Psoas muscle (tissue), 8 donors: Measurements from ENCODE around the gene FRAS1. TPM values are rescaled to one million over a fixed set of nuclear protein-coding genes. Genes with fewer than 3 reads are reported as not detected.

Experiments
- ATAC-seq, 4 donors: fragments of 200-7000 bp; cut with Tn5 transposase; one replicate each; pipeline ENCODE4 v1.9.1; 2020; ENCODE audit warnings: moderate library complexity in 3 of 4, mild to moderate bottlenecking in 2 of 4
- DNase-seq, 2 donors: peaks; one replicate each; pipeline ENCODE4 v3.0.0-alpha.2; 2020
- H3K27ac ChIP-seq: fragments of 200-600 bp; one replicate; pipeline ENCODE4 v1.8.0; 2022
- H3K27me3 ChIP-seq, 3 donors: fragments of 200-600 bp in 1 of 3; one replicate each; pipeline versions ENCODE4 v1.6.1 to v1.8.0; 2013 to 2022; ENCODE audit warnings: low read length in 2 of 3, mild to moderate bottlenecking in 2 of 3, moderate library complexity in 1 of 3; ENCODE audit not compliant: insufficient read depth in 3 of 3
- H3K36me3 ChIP-seq, 2 donors: fragments of 200-600 bp in 1 of 2; one replicate each; pipeline versions ENCODE4 v1.6.1 to v1.8.0; 2013 to 2022; ENCODE audit warnings: low read depth in 1 of 2, mild to moderate bottlenecking in 1 of 2, moderate library complexity in 1 of 2; ENCODE audit not compliant: insufficient read depth in 1 of 2
- H3K4me1 ChIP-seq: fragments of 200-600 bp; one replicate; pipeline ENCODE4 v1.8.0; 2022
- H3K4me3 ChIP-seq: fragments of 200-600 bp; one replicate; pipeline ENCODE4 v1.8.0; 2022; ENCODE audit warnings: mild to moderate bottlenecking
- H3K9me3 ChIP-seq: fragments of 200-600 bp; one replicate; pipeline ENCODE4 v1.8.0; 2022
- WGBS, 3 donors: extraction: QIAGEN DNeasy Blood & Tissue Kit; methylation state at CpG; one replicate each; pipeline versions ENCODE4 v1.1.6 to v1.1.7; 2013; 5-methylcytosine and 5-hydroxymethylcytosine counted together
- intact Hi-C, 2 donors: fragments of 100-400 bp; cut with DNase I; formaldehyde crosslinking; loops; one replicate each; pipeline versions ENCODE4 v1.11.0 to v1.14.2; 2022
- polyA plus RNA-seq, 3 donors: library from polyadenylated mRNA; stranded (reverse); fragments of 200-250 nt; gene quantifications; one replicate each; pipeline ENCODE4 v1.2.3, GENCODE V29; 2013
- total RNA-seq, 4 donors: library from RNA; stranded (reverse); fragmentation: NEBNext Ultra II Directional in 2 of 4; extraction: Animal tissue kit (Norgen Biotek cat#: 25700) in 2 of 4; gene quantifications; one replicate each; pipeline versions ENCODE4 v1.2.1 to v1.2.4, GENCODE V29; 2021 to 2023
- TF ChIP-seq, protein P1 (sequence below): fragments of 200-600 bp; IDR thresholded peaks from one replicate; pipeline ENCODE4 v1.8.0; 2022; ENCODE audit warnings: antibody characterized with exemption
- donor health status: healthy with polysubstance abuse.
- donor health status: DM: no; HTN: no; CAD: no; lungs with moderate emphysema.
- donor health status: Bipolar disorder and iron deficiency.
- donor health status: healthy.
- donor health status: DM: yes; HTN: yes; CAD: no.
- donor health status: DM: no; HTN: no; CAD: no.
- donor health status: DM: no; HTN: no; CAD: no.
- donor health status: DM: yes; HTN: yes; CAD: no.

The FRAS1 gene
- total and polyA plus RNA-seq, 7 donors: 0.08 to 3.0 (median 0.42) TPM

DNA sequence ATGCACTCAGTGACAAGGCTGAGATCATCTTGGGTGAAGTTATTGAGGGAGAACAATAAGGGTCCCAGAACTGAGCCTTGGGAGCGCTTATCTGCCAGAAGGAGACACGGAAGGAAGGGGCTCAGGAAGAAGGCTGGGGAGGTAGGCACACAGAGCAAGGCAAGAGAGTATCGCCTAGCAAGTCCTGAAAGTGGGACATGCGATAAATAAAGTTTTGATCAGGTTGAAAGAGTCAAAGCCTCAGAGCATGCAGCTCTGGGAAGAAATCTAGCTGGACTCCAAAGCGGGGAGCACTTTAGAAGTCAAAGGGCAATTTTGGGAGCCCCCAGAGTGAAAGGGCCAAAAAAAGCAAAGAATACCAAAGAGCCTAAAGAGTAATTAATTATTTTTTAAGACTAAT lies 476.7 kb downstream of the FRAS1 start:
- H3K36me3 ChIP-seq: no peaks in the 10 kb centered on the region
- no peak for ATAC-seq
- no peaks in the 10 kb centered on the region for H3K27me3 ChIP-seq
- intact Hi-C loops: no loop called here
- WGBS, 3 donors: 77 to 94% (median 79%) methylated on average over 5 of the region's 5 CpGs
- TF ChIP-seq, protein P1, sequence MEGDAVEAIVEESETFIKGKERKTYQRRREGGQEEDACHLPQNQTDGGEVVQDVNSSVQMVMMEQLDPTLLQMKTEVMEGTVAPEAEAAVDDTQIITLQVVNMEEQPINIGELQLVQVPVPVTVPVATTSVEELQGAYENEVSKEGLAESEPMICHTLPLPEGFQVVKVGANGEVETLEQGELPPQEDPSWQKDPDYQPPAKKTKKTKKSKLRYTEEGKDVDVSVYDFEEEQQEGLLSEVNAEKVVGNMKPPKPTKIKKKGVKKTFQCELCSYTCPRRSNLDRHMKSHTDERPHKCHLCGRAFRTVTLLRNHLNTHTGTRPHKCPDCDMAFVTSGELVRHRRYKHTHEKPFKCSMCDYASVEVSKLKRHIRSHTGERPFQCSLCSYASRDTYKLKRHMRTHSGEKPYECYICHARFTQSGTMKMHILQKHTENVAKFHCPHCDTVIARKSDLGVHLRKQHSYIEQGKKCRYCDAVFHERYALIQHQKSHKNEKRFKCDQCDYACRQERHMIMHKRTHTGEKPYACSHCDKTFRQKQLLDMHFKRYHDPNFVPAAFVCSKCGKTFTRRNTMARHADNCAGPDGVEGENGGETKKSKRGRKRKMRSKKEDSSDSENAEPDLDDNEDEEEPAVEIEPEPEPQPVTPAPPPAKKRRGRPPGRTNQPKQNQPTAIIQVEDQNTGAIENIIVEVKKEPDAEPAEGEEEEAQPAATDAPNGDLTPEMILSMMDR: no peak
- H3K9me3 ChIP-seq: no peaks in the 10 kb centered on the region
- no peak overlapping the region for H3K4me3 ChIP-seq
- H3K4me1 ChIP-seq: no peaks in the 10 kb centered on the region
- H3K27ac ChIP-seq: no peak overlapping the region
- no peak for DNase-seq

DNA sequence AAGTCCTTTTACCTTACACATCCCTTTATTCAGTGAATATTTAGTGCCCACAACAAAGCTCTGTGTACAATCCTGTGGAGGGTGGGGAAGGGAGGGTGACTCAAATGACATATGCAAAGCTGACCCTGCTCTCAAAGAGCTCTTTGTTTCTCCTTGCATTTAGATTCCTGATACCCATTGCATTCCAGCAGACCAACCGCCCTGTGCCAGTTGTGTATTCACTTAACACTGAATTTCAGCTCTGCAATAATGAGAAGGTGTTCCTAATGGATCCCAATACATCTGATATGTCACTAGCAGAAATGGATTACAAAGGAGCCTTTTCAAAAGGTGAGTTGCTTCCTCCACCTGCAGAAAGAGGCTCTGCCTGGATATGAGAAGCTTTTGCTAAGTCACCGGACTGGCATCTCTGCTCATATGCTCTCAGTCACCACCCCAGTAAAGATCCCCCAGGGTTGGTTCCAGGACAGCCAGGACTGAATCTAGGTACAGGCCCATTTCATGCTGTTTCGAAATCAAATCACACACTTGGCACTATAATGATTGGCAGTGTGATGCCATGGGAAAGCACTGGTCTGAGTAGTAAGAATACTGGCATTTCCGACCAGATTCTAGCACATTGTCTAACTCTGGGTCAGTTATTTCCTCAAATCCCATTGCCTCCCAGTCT lies 477.3 kb downstream of the FRAS1 start:
- intact Hi-C loops: no loop called here
- Histone ChIP-seq H3K27ac (no peak overlapping the region), H3K9me3 (no peaks in the 10 kb centered on the region), H3K4me3 (no peak overlapping the region), H3K4me1 (no peaks in the 10 kb centered on the region), H3K27me3 (no peaks in the 10 kb centered on the region), H3K36me3 (no peaks in the 10 kb centered on the region)
- DNase-seq: no peak
- WGBS, 3 donors: 82 to 92% (median 83%) methylated on average over 4 of the region's 4 CpGs
- TF ChIP-seq, protein P1: no peak
- ATAC-seq: no peak

DNA sequence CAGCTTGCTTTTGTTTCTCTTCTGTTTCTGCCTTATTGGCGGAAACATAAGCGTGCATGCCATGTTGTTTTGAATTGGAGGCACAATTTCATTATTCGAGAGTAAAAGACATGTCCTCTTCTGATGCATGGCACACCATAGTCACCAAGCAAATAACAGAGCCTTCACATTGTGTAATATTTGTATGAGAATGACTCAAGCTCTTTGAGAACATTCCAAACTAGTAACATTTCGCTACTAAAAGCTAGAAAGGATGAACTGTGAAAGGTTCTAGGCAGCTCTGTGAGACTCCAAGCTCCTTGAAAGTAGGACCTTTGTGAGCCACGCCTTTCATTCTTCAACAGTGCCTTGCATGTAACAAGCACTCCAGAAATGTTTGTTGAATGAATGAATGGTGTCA lies 485.2 kb downstream of the FRAS1 start:
- H3K27me3 ChIP-seq: no peaks in the 10 kb centered on the region
- H3K4me1 ChIP-seq: no peaks in the 10 kb centered on the region
- no peaks in the 10 kb centered on the region for H3K9me3 ChIP-seq
- 77 to 92% (median 91%) methylated on average over 5 of the region's 5 CpGs for WGBS, 3 donors
- H3K27ac ChIP-seq: no peak overlapping the region
- intact Hi-C loops: no loop called here
- TF ChIP-seq, protein P1: no peak
- ATAC-seq: no peak
- H3K36me3 ChIP-seq: no peaks in the 10 kb centered on the region
- H3K4me3 ChIP-seq: no peak overlapping the region
- no peak for DNase-seq

DNA sequence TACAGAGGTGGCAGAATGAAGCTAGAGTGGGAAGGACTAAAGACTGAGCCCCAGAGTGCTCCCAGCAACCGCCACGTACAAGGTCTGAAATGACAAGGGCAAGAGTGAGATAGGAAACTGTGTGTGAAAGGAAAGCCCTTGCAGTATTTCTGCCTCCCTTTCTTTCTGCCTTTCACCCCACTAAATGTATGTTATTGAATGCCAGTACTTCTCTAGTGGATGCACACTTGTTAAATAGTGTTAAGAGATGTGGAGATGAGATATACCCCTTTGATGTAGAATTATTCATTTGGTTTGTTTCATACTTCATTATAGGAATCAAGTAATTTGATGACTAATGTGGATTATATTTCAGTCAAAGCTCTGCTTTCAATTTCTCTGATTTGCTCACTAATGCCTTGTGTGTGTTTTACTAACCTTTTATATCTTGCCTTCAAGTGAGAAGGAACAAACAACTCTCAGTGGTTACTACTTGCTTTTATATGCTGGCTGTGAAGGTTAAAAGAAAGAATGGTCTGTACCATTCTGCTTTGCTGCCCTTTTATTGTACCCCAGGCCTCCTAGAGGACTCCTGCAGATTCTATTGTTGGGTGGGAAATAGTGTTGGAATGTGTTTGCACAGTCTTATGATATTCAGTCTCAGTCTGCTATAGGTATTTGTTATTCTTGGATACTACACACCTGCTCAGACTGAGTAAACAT lies 486.5 kb downstream of the FRAS1 start:
- WGBS, 3 donors: 88 to 97% (median 93%) methylated on average over 2 of the region's 2 CpGs
- no peak for DNase-seq
- Histone ChIP-seq H3K4me1 (no peaks in the 10 kb centered on the region), H3K27me3 (no peaks in the 10 kb centered on the region), H3K9me3 (no peaks in the 10 kb centered on the region), H3K4me3 (no peak overlapping the region), H3K36me3 (no peaks in the 10 kb centered on the region), H3K27ac (no peak overlapping the region)
- intact Hi-C loops: no loop called here
- ATAC-seq: no peak
- TF ChIP-seq, protein P1: no peak
